ENCODE measurements around the gene GDAP2. TPM values are rescaled to one million over a fixed set of nuclear protein-coding genes. Genes with fewer than 3 reads are reported as not detected.
"Not testable (repeated sequence)": the region's sequence is repeated elsewhere in the genome, so short reads cannot be mapped to it uniquely, and the experiment has no call there.

GDAP2 gene
- 7.6 and 14.9 TPM in 2 replicates for total RNA-seq

GRCh38 chr1:117929343-117930172, at the start of gene GDAP2, which contains the start of gene WDR3:
Gene GDAP2 (minus strand): TSS chr1:117929621. CDS start chr1:117920357, 9,264 bp downstream.
Gene WDR3 (plus strand): TSS chr1:117929739. CDS start chr1:117933320, 3,581 bp downstream.
- DNase-seq (ENCODE audit: low read depth in 2 of 2) = peak; percentile 97 to 98

GRCh38 chr1:117976381-117976780, 47.0 kb upstream of the GDAP2 start:
- no peak for DNase-seq (ENCODE audit: low read depth in 2 of 2)

- no peak for DNase-seq (ENCODE audit: low read depth in 2 of 2)
Measured at GRCh38 chr1:117971777-117972176, 42.4 kb upstream of the GDAP2 start.

GRCh38 chr1:117970252-117970651, 40.8 kb upstream of the GDAP2 start:
- DNase-seq (ENCODE audit: low read depth in 2 of 2) = no peak

- peak in 1 of 2 donors; percentile 9 for DNase-seq (ENCODE audit: low read depth in 2 of 2)
Measured at GRCh38 chr1:117967881-117968280, 38.5 kb upstream of the GDAP2 start.

- DNase-seq (ENCODE audit: low read depth in 2 of 2) = no peak
Measured at GRCh38 chr1:117967477-117967876, 38.1 kb upstream of the GDAP2 start.

- peak; percentile 7 to 54 for DNase-seq (ENCODE audit: low read depth in 2 of 2)
Measured at GRCh38 chr1:117964290-117965038, 35.0 kb upstream of the GDAP2 start.

- DNase-seq (ENCODE audit: low read depth in 2 of 2) = no peak
Measured at GRCh38 chr1:117959364-117959763, 29.9 kb upstream of the GDAP2 start.

GRCh38 chr1:117952386-117952785, 23.0 kb upstream of the GDAP2 start:
- DNase-seq (ENCODE audit: low read depth in 2 of 2) = no peak

GRCh38 chr1:117942293-117942692, 12.9 kb upstream of the GDAP2 start:
- no peak for DNase-seq (ENCODE audit: low read depth in 2 of 2)

- no peak for DNase-seq (ENCODE audit: low read depth in 2 of 2)
Measured at GRCh38 chr1:117933769-117934168, 4.3 kb upstream of the GDAP2 start.

- no peak for DNase-seq (ENCODE audit: low read depth in 2 of 2)
Measured at GRCh38 chr1:117932576-117932975, 3.2 kb upstream of the GDAP2 start.

- peak; percentile 17 to 49 for DNase-seq (ENCODE audit: low read depth in 2 of 2)
Measured at GRCh38 chr1:117930484-117930883, 1.1 kb upstream of the GDAP2 start.

- DNase-seq (ENCODE audit: low read depth in 2 of 2) = no peak
Measured at GRCh38 chr1:117930173-117930447, 689 bp upstream of the GDAP2 start.

GRCh38 chr1:117928881-117929342, 509 bp downstream of the GDAP2 start:
- DNase-seq (ENCODE audit: low read depth in 2 of 2) = peak; percentile 55 to 77

- no peak for DNase-seq (ENCODE audit: low read depth in 2 of 2)
Measured at GRCh38 chr1:117925981-117926380, 3.4 kb downstream of the GDAP2 start.

GRCh38 chr1:117922717-117923116, 6.7 kb downstream of the GDAP2 start:
- not testable (repeated sequence) for DNase-seq (ENCODE audit: low read depth in 2 of 2)

GRCh38 chr1:117921991-117922390, 7.4 kb downstream of the GDAP2 start:
- no peak for DNase-seq (ENCODE audit: low read depth in 2 of 2)

GRCh38 chr1:117919376-117919775, 10.0 kb downstream of the GDAP2 start:
- DNase-seq (ENCODE audit: low read depth in 2 of 2) = no peak

GRCh38 chr1:117911051-117911450, 18.4 kb downstream of the GDAP2 start:
- no peak for DNase-seq (ENCODE audit: low read depth in 2 of 2)

GRCh38 chr1:117905019-117905418, 24.4 kb downstream of the GDAP2 start:
- DNase-seq (ENCODE audit: low read depth in 2 of 2) = peak in 1 of 2 donors; percentile 12

GRCh38 chr1:117904485-117904884, 24.9 kb downstream of the GDAP2 start:
- no peak for DNase-seq (ENCODE audit: low read depth in 2 of 2)

GRCh38 chr1:117902944-117903343, 26.5 kb downstream of the GDAP2 start:
- no peak for DNase-seq (ENCODE audit: low read depth in 2 of 2)
